ENCODE results near the gene ZNF23.

The ZNF23 gene

GRCh38 chr16:71423865-71424264 lies 38.2 kb downstream of the ZNF23 start:
- no peak overlapping the region for H3K27ac ChIP-seq
- no peak for DNase-seq (ENCODE audit: low spot score)
- H3K4me3 ChIP-seq: no peak overlapping the region
- TF ChIP-seq CTCF (IDR thresholded peaks at IDR 0.05): no peak

- TF ChIP-seq CTCF (IDR thresholded peaks at IDR 0.05): no peak
- no peak for DNase-seq (ENCODE audit: low spot score)
- no peak overlapping the region for H3K27ac ChIP-seq
- no peak overlapping the region for H3K4me3 ChIP-seq
Observed at GRCh38 chr16:71423016-71423415, 39.0 kb downstream of the ZNF23 start.

GRCh38 chr16:71421911-71422310 lies 40.1 kb downstream of the ZNF23 start:
- Histone ChIP-seq H3K27ac (no peak overlapping the region), H3K4me3 (no peak overlapping the region)
- TF ChIP-seq CTCF (IDR thresholded peaks at IDR 0.05): no peak
- no peak for DNase-seq (ENCODE audit: low spot score)

- Histone ChIP-seq H3K4me3 (no peak overlapping the region), H3K27ac (no peak overlapping the region)
Observed at GRCh38 chr16:71414038-71414437, 48.0 kb downstream of the ZNF23 start.

GRCh38 chr16:71413341-71413740 lies 48.7 kb downstream of the ZNF23 start:
- no peak overlapping the region for H3K27ac ChIP-seq
- no peak for TF ChIP-seq CTCF (IDR thresholded peaks at IDR 0.05)
- no peak for DNase-seq (ENCODE audit: low spot score)
- H3K4me3 ChIP-seq: no peak overlapping the region

More at GRCh38 chr16:71414038-71414437, 48.0 kb downstream of the ZNF23 start:
- DNase-seq (ENCODE audit: low spot score): no peak
- TF ChIP-seq CTCF (IDR thresholded peaks at IDR 0.05): no peak

GRCh38 chr16:71412270-71413160 lies 49.5 kb downstream of the ZNF23 start:
- no peak for DNase-seq (ENCODE audit: low spot score)
- no peak overlapping the region for H3K4me3 ChIP-seq
- H3K27ac ChIP-seq: no peak overlapping the region
- peak; percentile 59 for TF ChIP-seq CTCF (IDR thresholded peaks at IDR 0.05)

- no peak overlapping the region for H3K4me3 ChIP-seq
- no peak overlapping the region for H3K27ac ChIP-seq
- no peak for DNase-seq (ENCODE audit: low spot score)
- TF ChIP-seq CTCF (IDR thresholded peaks at IDR 0.05): no peak
Observed at GRCh38 chr16:71410146-71410545, 51.9 kb downstream of the ZNF23 start.
